ENCODE results near the gene DEXI. TPM values are rescaled to one million over a fixed set of nuclear protein-coding genes. Genes with fewer than 3 reads are reported as not detected.

Gene DEXI
- total and polyA plus RNA-seq, 2 of the 13 experiments (the other 11 are each of a cell fraction or from before 2014, with no cell fraction given) = 51.5 to 70.4 TPM

DNA sequence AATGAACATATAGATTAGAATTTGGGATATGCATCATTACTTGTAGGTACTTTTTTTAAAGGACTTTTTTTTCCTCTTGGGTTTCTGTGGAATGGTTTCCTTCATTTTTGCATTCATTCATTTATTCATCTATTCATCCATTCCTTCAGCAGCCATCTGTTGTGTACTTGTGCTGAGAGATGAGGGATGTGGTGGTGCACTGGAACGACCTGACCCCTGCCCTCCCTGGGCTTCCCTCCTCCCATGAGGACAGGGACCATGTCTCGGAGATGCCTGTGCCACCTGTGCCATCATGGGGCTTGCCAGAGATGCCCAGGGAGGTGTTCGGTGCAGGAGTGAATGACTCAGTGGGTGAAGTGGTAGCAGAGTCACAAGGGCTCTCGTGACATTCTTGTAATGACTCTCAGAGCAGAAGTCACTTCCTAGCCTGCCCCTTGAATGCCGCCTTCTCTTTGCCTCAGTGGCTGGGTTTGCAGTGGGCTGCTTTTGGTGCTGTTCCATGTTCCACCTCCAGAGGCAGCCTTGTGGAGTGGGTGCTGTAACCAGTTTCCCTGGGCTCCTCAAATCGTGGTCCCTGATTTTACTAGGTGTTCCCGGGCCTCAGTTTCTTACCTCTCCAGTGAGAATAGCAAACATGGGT lies 46.0 kb upstream of the DEXI start (continued):
- TF ChIP-seq PHB2 (IDR thresholded peaks at IDR 0.05; ENCODE audit: partially characterized antibody) = no peak
- TF ChIP-seq, protein P1, sequence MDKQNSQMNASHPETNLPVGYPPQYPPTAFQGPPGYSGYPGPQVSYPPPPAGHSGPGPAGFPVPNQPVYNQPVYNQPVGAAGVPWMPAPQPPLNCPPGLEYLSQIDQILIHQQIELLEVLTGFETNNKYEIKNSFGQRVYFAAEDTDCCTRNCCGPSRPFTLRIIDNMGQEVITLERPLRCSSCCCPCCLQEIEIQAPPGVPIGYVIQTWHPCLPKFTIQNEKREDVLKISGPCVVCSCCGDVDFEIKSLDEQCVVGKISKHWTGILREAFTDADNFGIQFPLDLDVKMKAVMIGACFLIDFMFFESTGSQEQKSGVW (CRISPR knock-in tag; IDR thresholded peaks at IDR 0.05; ENCODE audit: borderline replicate concordance) = no peak
- no peak for TF ChIP-seq TCF7L2 (IDR thresholded peaks at IDR 0.05; ENCODE audit: low read depth, low read length)
- no peak for TF ChIP-seq HNF4G (IDR thresholded peaks at IDR 0.05; ENCODE audit: borderline replicate concordance, low read depth, low read length)
- TF ChIP-seq HNF4G (CRISPR knock-in tag; IDR thresholded peaks at IDR 0.05; ENCODE audit: borderline replicate concordance, low read depth) = no peak
- no peak for TF ChIP-seq GPN1 (CRISPR knock-in tag; IDR thresholded peaks at IDR 0.05; ENCODE audit: borderline replicate concordance)
- TF ChIP-seq SMAD9 (CRISPR knock-in tag; IDR thresholded peaks at IDR 0.05) = no peak
- no peak for TF ChIP-seq KDM1A (CRISPR knock-in tag; IDR thresholded peaks at IDR 0.05)
- 0 out of 2 replicates have a peak, but pooled peaks have one; percentile 24 for TF ChIP-seq KDM2A (CRISPR knock-in tag; IDR thresholded peaks at IDR 0.05; ENCODE audit: borderline replicate concordance, low read depth)
- no peak for TF ChIP-seq SIN3A (IDR thresholded peaks at IDR 0.05; ENCODE audit: borderline replicate concordance, low read depth, low read length)
- 0 out of 2 replicates have a peak, but pooled peaks have one; percentile 43 for TF ChIP-seq ZNF782 (CRISPR knock-in tag; IDR thresholded peaks at IDR 0.05; ENCODE audit: borderline replicate concordance)
- TF ChIP-seq SOX5 (CRISPR knock-in tag; IDR thresholded peaks at IDR 0.05; ENCODE audit: borderline replicate concordance) = no peak
- no peak for TF ChIP-seq NFE2L1 (CRISPR knock-in tag; IDR thresholded peaks at IDR 0.05; ENCODE audit: borderline replicate concordance)
- no peak for TF ChIP-seq ZNF451 (CRISPR knock-in tag; IDR thresholded peaks at IDR 0.05)
- no peak for TF ChIP-seq AGO2 (optimal IDR thresholded peaks at IDR 0.05; ENCODE audit: low read depth, low read length)
- TF ChIP-seq JDP2 (CRISPR knock-in tag; IDR thresholded peaks at IDR 0.05; ENCODE audit: borderline replicate concordance) = no peak
- no peak for TF ChIP-seq ZNF7 (CRISPR knock-in tag; IDR thresholded peaks at IDR 0.05)
- TF ChIP-seq, protein P2, sequence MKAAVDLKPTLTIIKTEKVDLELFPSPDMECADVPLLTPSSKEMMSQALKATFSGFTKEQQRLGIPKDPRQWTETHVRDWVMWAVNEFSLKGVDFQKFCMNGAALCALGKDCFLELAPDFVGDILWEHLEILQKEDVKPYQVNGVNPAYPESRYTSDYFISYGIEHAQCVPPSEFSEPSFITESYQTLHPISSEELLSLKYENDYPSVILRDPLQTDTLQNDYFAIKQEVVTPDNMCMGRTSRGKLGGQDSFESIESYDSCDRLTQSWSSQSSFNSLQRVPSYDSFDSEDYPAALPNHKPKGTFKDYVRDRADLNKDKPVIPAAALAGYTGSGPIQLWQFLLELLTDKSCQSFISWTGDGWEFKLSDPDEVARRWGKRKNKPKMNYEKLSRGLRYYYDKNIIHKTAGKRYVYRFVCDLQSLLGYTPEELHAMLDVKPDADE (CRISPR knock-in tag; IDR thresholded peaks at IDR 0.05) = no peak
- TF ChIP-seq, protein P3, sequence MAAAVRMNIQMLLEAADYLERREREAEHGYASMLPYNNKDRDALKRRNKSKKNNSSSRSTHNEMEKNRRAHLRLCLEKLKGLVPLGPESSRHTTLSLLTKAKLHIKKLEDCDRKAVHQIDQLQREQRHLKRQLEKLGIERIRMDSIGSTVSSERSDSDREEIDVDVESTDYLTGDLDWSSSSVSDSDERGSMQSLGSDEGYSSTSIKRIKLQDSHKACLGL (CRISPR knock-in tag; IDR thresholded peaks at IDR 0.05) = no peak
- no peak for TF ChIP-seq ZNF496 (CRISPR knock-in tag; IDR thresholded peaks at IDR 0.05; ENCODE audit: insufficient replicate concordance)
- TF ChIP-seq ZNF296 (CRISPR knock-in tag; conservative IDR thresholded peaks at IDR 0.05) = no peak
